Stimulated activated CD8-positive, alpha-beta memory T cell treated with anti-CD3 and anti-CD28 coated beads, Interleukin-4, amount 100 ng/mL, for 24 hours (primary cell): ENCODE measurements around the gene SOX11.
"Not testable (repeated sequence)": the region's sequence is repeated elsewhere in the genome, so short reads cannot be mapped to it uniquely, and the experiment has no call there.

ENCODE experiments used
- DNase-seq: peaks from one replicate; pipeline ENCODE4 v3.0.0-alpha.2; 2020; ENCODE audit warnings: low read depth

The SOX11 gene

GRCh38 chr2:5691985-5692529 lies at the start of gene SOX11:
Gene SOX11 (plus strand): TSS chr2:5692384. CDS start chr2:5692722, 338 bp downstream.
- no peak for DNase-seq

- DNase-seq: not testable (repeated sequence)
Observed at GRCh38 chr2:5652734-5653133, 39.5 kb upstream of the SOX11 start.

GRCh38 chr2:5653756-5654155 lies 38.4 kb upstream of the SOX11 start:
- DNase-seq: not testable (repeated sequence)

- no peak for DNase-seq
Observed at GRCh38 chr2:5657231-5657630, 35.0 kb upstream of the SOX11 start.

GRCh38 chr2:5660591-5660990 lies 31.6 kb upstream of the SOX11 start:
- DNase-seq: no peak

- DNase-seq: no peak
Observed at GRCh38 chr2:5661362-5661761, 30.8 kb upstream of the SOX11 start.

GRCh38 chr2:5664278-5664681 lies 27.9 kb upstream of the SOX11 start:
- no peak for DNase-seq

- DNase-seq: no peak
Observed at GRCh38 chr2:5665066-5665465, 27.1 kb upstream of the SOX11 start.

GRCh38 chr2:5666798-5667197 lies 25.4 kb upstream of the SOX11 start:
- no peak for DNase-seq

GRCh38 chr2:5667655-5668054 lies 24.5 kb upstream of the SOX11 start:
- not testable (repeated sequence) for DNase-seq

- no peak for DNase-seq
Observed at GRCh38 chr2:5668682-5669250, 23.4 kb upstream of the SOX11 start.

- no peak for DNase-seq
Observed at GRCh38 chr2:5672749-5673144, 19.4 kb upstream of the SOX11 start.

- DNase-seq: no peak
Observed at GRCh38 chr2:5673145-5674025, 18.8 kb upstream of the SOX11 start.

- no peak for DNase-seq
Observed at GRCh38 chr2:5674026-5674340, 18.2 kb upstream of the SOX11 start.

GRCh38 chr2:5677133-5677532 lies 15.1 kb upstream of the SOX11 start:
- no peak for DNase-seq

GRCh38 chr2:5683471-5683870 lies 8.7 kb upstream of the SOX11 start:
- no peak for DNase-seq

GRCh38 chr2:5685225-5685624 lies 7.0 kb upstream of the SOX11 start:
- DNase-seq: no peak

- no peak for DNase-seq
Observed at GRCh38 chr2:5686068-5686467, 6.1 kb upstream of the SOX11 start.

- DNase-seq: no peak
Observed at GRCh38 chr2:5686536-5686935, 5.6 kb upstream of the SOX11 start.

- no peak for DNase-seq
Observed at GRCh38 chr2:5689750-5690149, 2.4 kb upstream of the SOX11 start.

- no peak for DNase-seq
Observed at GRCh38 chr2:5690286-5690685, 1.9 kb upstream of the SOX11 start.

- DNase-seq: no peak
Observed at GRCh38 chr2:5690718-5691220, 1.4 kb upstream of the SOX11 start.

GRCh38 chr2:5691221-5691984 lies 781 bp upstream of the SOX11 start:
- DNase-seq: no peak
